ENCODE results near the gene UAP1.

The UAP1 gene

DNA sequence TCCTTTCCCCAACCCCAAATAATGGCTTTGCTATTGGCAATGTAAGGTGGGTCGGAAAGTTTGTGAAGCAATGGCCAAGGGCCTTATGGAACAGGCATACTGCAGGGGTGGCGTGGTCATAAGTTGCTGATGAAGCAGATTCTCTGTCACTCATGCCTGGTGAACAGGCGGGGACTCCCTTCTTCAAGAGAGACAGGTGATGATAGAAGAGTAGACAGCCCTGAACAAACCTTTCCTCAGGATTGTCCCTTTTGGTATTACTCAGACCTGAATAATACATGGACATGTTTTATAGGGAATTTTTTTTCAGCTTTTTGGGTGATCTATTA is 83.4 kb downstream of the UAP1 start:
- TF ChIP-seq POLR2AphosphoS5 (IDR thresholded peaks at IDR 0.05; ENCODE audit: low read depth, low read length) (no peak), FOXP2 (optimal IDR thresholded peaks at IDR 0.05; ENCODE audit: borderline replicate concordance, extremely low read depth, extremely low read length, insufficient read depth) (no peak), TAF1 (IDR thresholded peaks at IDR 0.05; ENCODE audit: borderline replicate concordance, insufficient read depth, low read length) (no peak), SIN3A (IDR thresholded peaks at IDR 0.05; ENCODE audit: borderline replicate concordance, insufficient read depth, low read length) (no peak)
- TF ChIP-seq, protein P1, sequence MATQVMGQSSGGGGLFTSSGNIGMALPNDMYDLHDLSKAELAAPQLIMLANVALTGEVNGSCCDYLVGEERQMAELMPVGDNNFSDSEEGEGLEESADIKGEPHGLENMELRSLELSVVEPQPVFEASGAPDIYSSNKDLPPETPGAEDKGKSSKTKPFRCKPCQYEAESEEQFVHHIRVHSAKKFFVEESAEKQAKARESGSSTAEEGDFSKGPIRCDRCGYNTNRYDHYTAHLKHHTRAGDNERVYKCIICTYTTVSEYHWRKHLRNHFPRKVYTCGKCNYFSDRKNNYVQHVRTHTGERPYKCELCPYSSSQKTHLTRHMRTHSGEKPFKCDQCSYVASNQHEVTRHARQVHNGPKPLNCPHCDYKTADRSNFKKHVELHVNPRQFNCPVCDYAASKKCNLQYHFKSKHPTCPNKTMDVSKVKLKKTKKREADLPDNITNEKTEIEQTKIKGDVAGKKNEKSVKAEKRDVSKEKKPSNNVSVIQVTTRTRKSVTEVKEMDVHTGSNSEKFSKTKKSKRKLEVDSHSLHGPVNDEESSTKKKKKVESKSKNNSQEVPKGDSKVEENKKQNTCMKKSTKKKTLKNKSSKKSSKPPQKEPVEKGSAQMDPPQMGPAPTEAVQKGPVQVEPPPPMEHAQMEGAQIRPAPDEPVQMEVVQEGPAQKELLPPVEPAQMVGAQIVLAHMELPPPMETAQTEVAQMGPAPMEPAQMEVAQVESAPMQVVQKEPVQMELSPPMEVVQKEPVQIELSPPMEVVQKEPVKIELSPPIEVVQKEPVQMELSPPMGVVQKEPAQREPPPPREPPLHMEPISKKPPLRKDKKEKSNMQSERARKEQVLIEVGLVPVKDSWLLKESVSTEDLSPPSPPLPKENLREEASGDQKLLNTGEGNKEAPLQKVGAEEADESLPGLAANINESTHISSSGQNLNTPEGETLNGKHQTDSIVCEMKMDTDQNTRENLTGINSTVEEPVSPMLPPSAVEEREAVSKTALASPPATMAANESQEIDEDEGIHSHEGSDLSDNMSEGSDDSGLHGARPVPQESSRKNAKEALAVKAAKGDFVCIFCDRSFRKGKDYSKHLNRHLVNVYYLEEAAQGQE (IDR thresholded peaks at IDR 0.05; ENCODE audit: insufficient read depth in 1 of 2, low read depth in 2 of 2, low read length in 2 of 2), result no peak

DNA sequence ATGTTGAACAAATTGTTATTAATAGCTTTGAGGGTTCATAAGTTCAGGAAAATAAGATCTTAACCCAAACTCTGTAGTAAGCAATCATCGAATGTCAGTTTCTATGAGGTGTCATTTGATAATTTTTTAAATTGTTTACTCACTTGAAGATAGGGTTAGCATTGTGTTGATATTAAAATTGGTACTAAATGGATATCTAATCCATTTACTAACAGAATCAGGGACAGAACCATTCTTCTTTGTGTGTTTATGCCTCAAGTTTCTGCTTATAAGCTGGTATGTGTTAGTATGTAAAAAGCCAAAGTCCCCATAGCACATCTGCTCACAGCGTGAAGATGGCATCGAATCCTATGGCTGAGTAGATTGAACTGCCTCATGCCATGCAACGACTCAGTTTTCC is 84.1 kb downstream of the UAP1 start:
- TF ChIP-seq, protein P1 (IDR thresholded peaks at IDR 0.05; ENCODE audit: insufficient read depth in 1 of 2, low read depth in 2 of 2, low read length in 2 of 2), result no peak
- no peak for TF ChIP-seq TAF1 (IDR thresholded peaks at IDR 0.05; ENCODE audit: borderline replicate concordance, insufficient read depth, low read length)
- no peak for TF ChIP-seq FOXP2 (optimal IDR thresholded peaks at IDR 0.05; ENCODE audit: borderline replicate concordance, extremely low read depth, extremely low read length, insufficient read depth)
- TF ChIP-seq SIN3A (IDR thresholded peaks at IDR 0.05; ENCODE audit: borderline replicate concordance, insufficient read depth, low read length), result no peak
- TF ChIP-seq POLR2AphosphoS5 (IDR thresholded peaks at IDR 0.05; ENCODE audit: low read depth, low read length), result no peak

DNA sequence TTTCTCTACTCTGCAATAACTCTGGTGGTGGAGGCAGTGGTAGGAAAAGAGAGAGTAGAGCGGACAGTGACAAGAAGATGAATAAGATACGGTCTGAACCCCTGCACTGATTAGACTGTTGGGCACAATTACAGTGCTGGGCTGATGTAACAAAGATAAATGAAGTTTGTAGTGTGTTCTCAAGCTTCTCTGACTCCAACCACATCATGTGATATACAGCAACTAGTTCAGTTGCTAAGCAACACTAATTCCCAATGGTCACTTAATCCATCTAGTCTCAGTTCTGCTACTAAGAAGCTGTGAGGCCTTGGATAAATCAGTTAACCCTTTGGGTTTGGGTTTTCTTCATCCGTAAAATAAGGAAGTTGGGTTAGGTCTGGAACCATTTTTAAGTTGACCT is 88.1 kb downstream of the UAP1 start:
- TF ChIP-seq, protein P1 (IDR thresholded peaks at IDR 0.05; ENCODE audit: insufficient read depth in 1 of 2, low read depth in 2 of 2, low read length in 2 of 2), result no peak
- TF ChIP-seq TAF1 (IDR thresholded peaks at IDR 0.05; ENCODE audit: borderline replicate concordance, insufficient read depth, low read length) (no peak), POLR2AphosphoS5 (IDR thresholded peaks at IDR 0.05; ENCODE audit: low read depth, low read length) (no peak), FOXP2 (optimal IDR thresholded peaks at IDR 0.05; ENCODE audit: borderline replicate concordance, extremely low read depth, extremely low read length, insufficient read depth) (no peak)
